ENCODE measurements around the gene TXLNA.

DNA sequence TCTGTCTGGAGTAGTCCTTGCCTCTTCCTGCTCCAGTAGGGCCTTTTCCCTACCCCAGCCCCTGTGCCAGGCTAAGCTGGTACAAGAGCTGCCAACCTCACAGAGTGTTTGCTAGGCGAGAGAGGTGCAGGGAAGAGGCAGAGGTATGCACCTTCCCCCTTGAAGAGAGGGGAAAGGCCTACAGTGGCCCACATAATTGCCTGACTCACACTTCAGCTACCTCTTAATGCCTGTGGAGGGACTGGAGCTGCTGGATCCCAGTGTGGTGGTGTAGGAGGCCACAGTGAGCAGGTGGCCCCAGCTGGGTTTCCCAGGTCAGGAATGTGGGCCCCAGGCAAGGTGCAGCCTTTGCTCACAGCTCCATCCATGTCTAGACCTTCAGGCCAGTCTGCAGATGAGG lies 17.6 kb downstream of the TXLNA start:
- TF ChIP-seq, protein P1, sequence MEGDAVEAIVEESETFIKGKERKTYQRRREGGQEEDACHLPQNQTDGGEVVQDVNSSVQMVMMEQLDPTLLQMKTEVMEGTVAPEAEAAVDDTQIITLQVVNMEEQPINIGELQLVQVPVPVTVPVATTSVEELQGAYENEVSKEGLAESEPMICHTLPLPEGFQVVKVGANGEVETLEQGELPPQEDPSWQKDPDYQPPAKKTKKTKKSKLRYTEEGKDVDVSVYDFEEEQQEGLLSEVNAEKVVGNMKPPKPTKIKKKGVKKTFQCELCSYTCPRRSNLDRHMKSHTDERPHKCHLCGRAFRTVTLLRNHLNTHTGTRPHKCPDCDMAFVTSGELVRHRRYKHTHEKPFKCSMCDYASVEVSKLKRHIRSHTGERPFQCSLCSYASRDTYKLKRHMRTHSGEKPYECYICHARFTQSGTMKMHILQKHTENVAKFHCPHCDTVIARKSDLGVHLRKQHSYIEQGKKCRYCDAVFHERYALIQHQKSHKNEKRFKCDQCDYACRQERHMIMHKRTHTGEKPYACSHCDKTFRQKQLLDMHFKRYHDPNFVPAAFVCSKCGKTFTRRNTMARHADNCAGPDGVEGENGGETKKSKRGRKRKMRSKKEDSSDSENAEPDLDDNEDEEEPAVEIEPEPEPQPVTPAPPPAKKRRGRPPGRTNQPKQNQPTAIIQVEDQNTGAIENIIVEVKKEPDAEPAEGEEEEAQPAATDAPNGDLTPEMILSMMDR (conservative IDR thresholded peaks at IDR 0.05; ENCODE audit: low read length): no peak
- no peak for TF ChIP-seq EZH2phosphoT487 (IDR thresholded peaks at IDR 0.05; ENCODE audit: borderline replicate concordance, low read depth, low read length)

Measured in OCI-LY7 (cell line).